Cardiac muscle cell (in vitro differentiated cells and primary cell): ENCODE data around the gene GRIP1. TPM values are rescaled to one million over a fixed set of nuclear protein-coding genes. Genes with fewer than 3 reads are reported as not detected.
A peak's percentile ranks its signal among the peaks of the same experiment; 100 is the strongest.

Experiments used
- DNase-seq, 2 donors: peaks; one replicate each; pipeline versions ENCODE4 v3.0.0 to v3.0.0-alpha.2; 2010 to 2017; ENCODE audit warnings: low read depth in 1 of 2, low spot score in 1 of 2
- H3K27ac ChIP-seq: fragments of 200-600 bp; sonication (generic); 2 replicates; pipeline ENCODE4 v1.5.1; 2016
- H3K27me3 ChIP-seq: fragments of 200-600 bp; sonication (generic); 2 replicates; pipeline ENCODE4 v1.6.0; 2016; ENCODE audit warnings: control low read depth
- H3K36me3 ChIP-seq: fragments of 200-600 bp; sonication (generic); 2 replicates; pipeline ENCODE4 v1.5.1; 2016; ENCODE audit warnings: control low read depth
- H3K4me1 ChIP-seq: fragments of 200-600 bp; sonication (generic); 2 replicates; pipeline ENCODE4 v1.8.1; 2017; ENCODE audit warnings: low read depth, mild to moderate bottlenecking, mixed run types
- H3K4me3 ChIP-seq: fragments of 200-600 bp; sonication (generic); 2 replicates; pipeline ENCODE4 v1.5.1; 2016; ENCODE audit warnings: mild to moderate bottlenecking
- H3K9me3 ChIP-seq: fragments of 200-600 bp; sonication (generic); 2 replicates; pipeline ENCODE4 v1.5.1; 2017; ENCODE audit warnings: low read depth, mild to moderate bottlenecking, control low read depth
- CTCF ChIP-seq: IDR thresholded peaks from 2 replicates; pipeline ENCODE4 v1.5.1; 2012; ENCODE audit warnings: low read depth, mild to moderate bottlenecking, low read length
- polyA plus RNA-seq: library from polyadenylated mRNA; unstranded; fragments of >200 nt; fragmentation: Nextera tagmentation; extraction: Ambion mirVana; gene quantifications from 2 replicates; pipeline ENCODE4 v1.2.1, GENCODE V29; 2016
- total RNA-seq: library from RNA; depleted of rRNA; stranded (reverse); fragments of >200 nt; gene quantifications from 2 replicates; pipeline ENCODE4 v1.2.3, GENCODE V29; 2016

Gene GRIP1
- total and polyA plus RNA-seq, 2 experiments from 2014 or later, result 2.6 to 5.2 TPM

GRCh38 chr12:66647034-66647691 is 31.7 kb downstream of the GRIP1 start:
- Histone ChIP-seq H3K9me3 (no peaks in the 10 kb centered on the region), H3K36me3 (no peaks in the 10 kb centered on the region), H3K27me3 (no peaks in the 10 kb centered on the region), H3K4me3 (no peak overlapping the region), H3K27ac (no peak overlapping the region), H3K4me1 (no peaks in the 10 kb centered on the region)
- TF ChIP-seq CTCF, result no peak
- DNase-seq, result peak in 1 of 2 donors; percentile 74

GRCh38 chr12:66644151-66644550 is 34.7 kb downstream of the GRIP1 start:
- no peak for DNase-seq
- Histone ChIP-seq H3K4me3 (no peak overlapping the region), H3K36me3 (no peaks in the 10 kb centered on the region), H3K9me3 (no peaks in the 10 kb centered on the region), H3K4me1 (no peaks in the 10 kb centered on the region), H3K27me3 (no peaks in the 10 kb centered on the region), H3K27ac (no peak overlapping the region)
- TF ChIP-seq CTCF, result no peak

GRCh38 chr12:66640691-66641460 is 38.0 kb downstream of the GRIP1 start:
- DNase-seq, result no peak
- no peak for TF ChIP-seq CTCF
- Histone ChIP-seq H3K27me3 (no peaks in the 10 kb centered on the region), H3K36me3 (no peaks in the 10 kb centered on the region), H3K4me1 (no peaks in the 10 kb centered on the region), H3K27ac (no peak overlapping the region), H3K4me3 (no peak overlapping the region), H3K9me3 (no peaks in the 10 kb centered on the region)

- Histone ChIP-seq H3K4me1 (peaks cover 2% of the 10 kb centered on the region), H3K27me3 (no peaks in the 10 kb centered on the region), H3K4me3 (no peak overlapping the region), H3K9me3 (no peaks in the 10 kb centered on the region), H3K27ac (no peak overlapping the region), H3K36me3 (no peaks in the 10 kb centered on the region)
- TF ChIP-seq CTCF, result no peak
- DNase-seq, result peak in 1 of 2 donors; percentile 7
Observed at GRCh38 chr12:66638666-66639065, 40.2 kb downstream of the GRIP1 start.

- H3K27ac ChIP-seq, result no peak overlapping the region
Observed at GRCh38 chr12:66637699-66638301, 41.1 kb downstream of the GRIP1 start.

More at GRCh38 chr12:66637699-66638301, 41.1 kb downstream of the GRIP1 start:
- DNase-seq, result no peak
- Histone ChIP-seq H3K4me1 (peaks cover 6% of the 10 kb centered on the region), H3K27me3 (no peaks in the 10 kb centered on the region), H3K4me3 (no peak overlapping the region), H3K36me3 (no peaks in the 10 kb centered on the region), H3K9me3 (no peaks in the 10 kb centered on the region)
- TF ChIP-seq CTCF, result no peak
